NCI-H2196 (cell line): ENCODE results near the gene ZNF582.
"Not testable (repeated sequence)": the region's sequence is repeated elsewhere in the genome, so short reads cannot be mapped to it uniquely, and the experiment has no call there.

Experiments
- DNase-seq: peaks from one replicate; lab custom pipeline; 2025; ENCODE audit not compliant: unreplicated experiment; lab: John Stamatoyannopoulos, UW

Gene ZNF582

GRCh38 chr19:56355517-56355916, 37.8 kb downstream of the ZNF582 start:
- DNase-seq: no peak

- DNase-seq: no peak
Measured at GRCh38 chr19:56351208-56351607, 42.1 kb downstream of the ZNF582 start.

DNA sequence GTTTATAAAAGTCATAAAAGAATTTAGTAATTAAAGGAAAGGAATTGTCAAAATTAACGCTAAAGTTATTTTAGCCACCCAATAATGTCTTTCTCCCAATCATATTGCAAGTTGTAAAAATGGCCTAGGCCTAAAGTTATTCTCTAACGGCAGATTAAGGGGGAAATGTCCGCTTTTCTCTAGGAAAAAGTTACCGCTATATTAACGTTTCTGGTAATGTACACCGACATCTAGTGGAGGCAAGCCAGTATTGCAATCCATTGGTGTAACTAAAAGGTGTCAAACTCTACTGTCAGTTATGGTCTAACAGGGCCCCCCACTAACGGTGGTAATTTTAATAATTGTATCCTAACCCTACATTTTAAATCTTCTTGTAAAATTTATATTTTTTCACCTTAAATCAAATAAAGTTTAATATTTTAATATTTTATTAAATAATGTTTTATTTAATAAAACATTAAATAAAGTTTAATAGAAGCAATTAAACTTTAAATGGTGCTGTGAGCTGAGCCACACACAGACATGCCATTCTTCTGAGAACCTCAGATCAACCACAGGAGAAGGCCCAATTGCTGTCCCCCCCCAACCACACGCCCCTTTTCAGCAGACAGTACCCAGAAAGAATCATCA, 42.8 kb downstream of the ZNF582 start:
- peak; percentile 45 for DNase-seq

DNA sequence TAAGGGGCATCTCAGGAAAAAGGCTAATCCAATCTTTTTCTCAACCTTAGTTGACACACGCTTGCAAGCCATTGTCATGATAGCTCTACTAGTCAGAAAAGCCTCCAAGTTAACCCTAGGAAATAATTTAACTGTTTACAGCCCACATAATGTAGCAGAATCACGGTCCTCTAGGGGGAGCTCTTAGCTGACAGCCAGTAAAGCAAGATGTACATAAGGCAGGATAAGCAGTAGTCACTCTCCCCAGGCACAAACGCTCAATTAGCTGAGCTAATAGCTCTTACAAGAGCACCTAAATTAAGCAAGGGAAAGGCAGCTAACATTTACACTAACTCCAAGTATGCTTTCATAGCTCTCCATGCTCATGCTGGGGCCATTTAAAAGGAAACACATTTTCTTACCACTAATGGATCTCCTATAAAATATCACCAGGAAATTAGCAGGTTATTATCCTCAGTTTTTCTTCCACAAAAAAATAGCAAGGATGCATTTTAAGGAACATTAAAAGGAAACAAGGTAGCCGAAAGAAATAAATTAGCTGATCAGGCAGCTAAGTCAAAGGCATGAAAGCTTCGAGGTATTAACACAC, 45.0 kb downstream of the ZNF582 start:
- DNase-seq: no peak

GRCh38 chr19:56347163-56347778, 46.1 kb downstream of the ZNF582 start:
- DNase-seq: no peak

DNA sequence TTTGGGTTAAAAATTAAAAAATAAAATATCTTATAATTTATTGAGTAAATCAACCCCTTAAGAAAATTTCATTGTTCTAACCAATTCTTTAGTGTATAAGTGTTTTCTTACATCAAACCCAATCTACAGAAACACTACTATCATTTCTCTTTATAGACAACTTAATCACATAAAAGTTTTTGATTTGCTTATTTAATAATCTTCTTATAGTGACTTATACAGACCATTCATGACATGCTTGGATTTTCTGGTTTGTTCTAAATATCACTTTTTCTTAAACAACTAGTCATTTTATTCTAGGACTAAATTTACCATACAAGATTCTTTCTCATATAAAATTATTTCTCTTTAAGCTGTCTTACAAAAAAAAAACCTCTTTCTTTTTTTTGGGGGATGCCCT, 51.4 kb downstream of the ZNF582 start:
- DNase-seq: no peak

GRCh38 chr19:56339031-56339430, 54.3 kb downstream of the ZNF582 start:
- not testable (repeated sequence) for DNase-seq

DNA sequence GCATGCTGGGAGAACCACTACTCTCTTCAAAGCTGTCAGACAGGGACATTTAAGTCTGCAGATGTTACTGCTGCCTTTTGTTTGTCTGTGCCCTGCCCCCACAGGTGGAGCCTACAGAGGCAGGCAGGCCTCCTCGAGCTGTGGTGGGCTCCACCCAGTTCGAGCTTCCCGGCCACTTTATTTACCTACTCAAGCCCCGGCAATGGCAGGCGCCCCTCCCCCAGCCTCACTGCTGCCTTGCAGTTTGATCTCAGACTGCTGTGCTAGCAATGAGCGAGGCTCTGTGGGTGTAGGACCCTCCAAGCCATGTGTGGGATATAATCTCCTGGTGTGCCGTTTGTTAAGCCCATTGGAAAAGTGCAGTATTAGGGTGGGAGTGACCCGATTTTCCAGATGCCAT, 56.3 kb downstream of the ZNF582 start:
- not testable (repeated sequence) for DNase-seq

DNA sequence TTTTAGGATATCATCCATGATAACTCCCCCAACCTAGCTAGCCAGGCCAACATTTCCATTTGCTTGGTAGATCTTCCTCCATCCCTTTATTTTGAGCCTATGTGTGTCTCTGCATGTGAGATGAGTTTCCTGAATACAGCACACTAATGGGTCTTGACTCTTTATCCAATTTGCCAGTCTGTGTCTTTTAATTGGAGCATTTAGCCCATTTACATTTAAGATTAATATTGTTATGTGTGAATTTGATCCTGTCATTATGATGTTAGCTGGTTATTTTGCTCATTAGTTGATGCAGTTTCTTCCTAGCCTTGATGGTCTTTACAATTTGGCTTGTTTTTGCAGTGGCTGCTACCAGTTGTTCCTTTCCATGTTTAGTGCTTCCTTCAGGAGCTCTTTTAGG, 58.0 kb downstream of the ZNF582 start:
- not testable (repeated sequence) for DNase-seq

GRCh38 chr19:56333506-56333905, 59.8 kb downstream of the ZNF582 start:
- DNase-seq: peak; percentile 56
